Glomerular endothelial cell (primary cell): ENCODE measurements around the gene KRTAP5-6. TPM values are rescaled to one million over a fixed set of nuclear protein-coding genes. Genes with fewer than 3 reads are reported as not detected.

ENCODE experiments used
- DNase-seq: peaks from one replicate; pipeline ENCODE4 v3.0.0-alpha.2; 2011; ENCODE audit warnings: low read depth, low spot score; ENCODE audit errors: extremely low read depth
- total RNA-seq: library from RNA; depleted of rRNA; stranded (reverse); fragments of >200 nt; gene quantifications from 2 replicates; pipeline ENCODE4 v1.2.3, GENCODE V29; 2015

The KRTAP5-6 gene
- total RNA-seq, 1 donor from 2014 or later: not detected

DNA sequence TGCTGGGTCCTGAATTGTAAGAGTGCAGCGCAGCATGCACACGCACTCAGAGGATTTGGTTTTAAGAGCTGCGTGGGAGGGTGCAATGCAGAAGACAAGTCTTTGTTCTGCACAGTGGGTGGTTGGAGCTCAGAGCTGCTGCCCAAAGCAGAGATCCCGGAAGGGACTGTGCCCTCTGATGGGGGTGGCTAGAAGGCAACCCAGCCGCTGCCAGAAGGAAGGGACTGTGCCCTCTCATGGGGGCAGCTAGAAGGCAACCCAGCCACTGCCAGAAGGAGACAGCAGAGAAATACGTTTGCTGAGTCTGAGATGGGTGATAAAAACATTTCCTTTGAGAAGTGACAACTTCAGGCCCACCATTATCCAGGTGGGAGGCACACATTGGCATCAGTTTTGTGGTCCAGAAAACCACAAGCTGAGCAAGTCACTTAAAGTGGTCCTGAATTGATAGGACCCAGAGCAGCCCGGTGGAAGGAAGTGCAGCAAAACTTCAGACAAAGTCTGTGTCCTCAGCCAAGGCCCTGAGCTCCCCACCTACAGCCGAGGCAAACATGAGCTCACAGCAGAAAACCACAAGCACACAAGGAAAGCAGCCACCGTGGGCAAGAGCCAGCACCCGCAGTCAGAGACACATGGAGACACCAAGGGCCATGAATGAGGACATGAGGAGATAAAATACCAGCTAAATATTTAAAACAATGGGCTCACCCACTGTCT, 4.3 kb downstream of the KRTAP5-6 start:
- DNase-seq: no peak

DNA sequence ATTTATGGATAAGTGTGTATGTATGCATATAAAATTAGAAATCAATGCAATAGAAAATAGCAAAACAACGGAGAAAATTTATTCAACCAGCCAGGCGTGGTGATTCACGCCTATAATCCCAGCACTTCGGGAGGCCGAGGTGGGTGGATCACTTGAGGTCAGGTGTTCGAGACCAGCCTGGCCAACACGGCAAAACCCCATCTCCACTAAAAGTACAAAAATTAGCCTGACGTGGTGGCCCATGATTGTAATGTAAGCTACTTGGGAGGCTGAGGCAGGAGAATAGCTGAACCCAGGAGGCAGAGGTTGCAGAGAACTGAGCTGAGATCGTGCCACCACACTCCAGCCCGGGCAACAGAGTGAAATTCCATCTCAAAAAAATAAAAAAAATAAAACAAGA, 5.5 kb downstream of the KRTAP5-6 start:
- no peak for DNase-seq

DNA sequence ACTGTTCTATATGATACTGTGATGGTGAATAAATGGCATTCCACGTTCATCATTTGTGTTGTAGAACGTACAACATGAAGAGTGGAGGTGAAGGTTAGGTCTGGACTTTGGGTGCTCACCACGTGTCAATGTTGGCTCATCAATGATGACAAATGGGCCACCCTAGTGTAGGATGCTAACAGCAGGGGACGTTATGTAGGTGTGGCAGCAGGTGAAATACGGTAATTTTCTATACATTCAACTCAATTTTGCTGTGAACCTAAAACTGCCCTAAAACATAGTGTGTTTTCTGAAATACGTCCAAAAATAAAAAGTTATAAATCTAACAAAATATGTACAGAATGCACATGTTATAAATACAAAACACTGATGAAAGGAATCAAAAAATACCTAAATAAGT, 6.2 kb downstream of the KRTAP5-6 start:
- no peak for DNase-seq

DNA sequence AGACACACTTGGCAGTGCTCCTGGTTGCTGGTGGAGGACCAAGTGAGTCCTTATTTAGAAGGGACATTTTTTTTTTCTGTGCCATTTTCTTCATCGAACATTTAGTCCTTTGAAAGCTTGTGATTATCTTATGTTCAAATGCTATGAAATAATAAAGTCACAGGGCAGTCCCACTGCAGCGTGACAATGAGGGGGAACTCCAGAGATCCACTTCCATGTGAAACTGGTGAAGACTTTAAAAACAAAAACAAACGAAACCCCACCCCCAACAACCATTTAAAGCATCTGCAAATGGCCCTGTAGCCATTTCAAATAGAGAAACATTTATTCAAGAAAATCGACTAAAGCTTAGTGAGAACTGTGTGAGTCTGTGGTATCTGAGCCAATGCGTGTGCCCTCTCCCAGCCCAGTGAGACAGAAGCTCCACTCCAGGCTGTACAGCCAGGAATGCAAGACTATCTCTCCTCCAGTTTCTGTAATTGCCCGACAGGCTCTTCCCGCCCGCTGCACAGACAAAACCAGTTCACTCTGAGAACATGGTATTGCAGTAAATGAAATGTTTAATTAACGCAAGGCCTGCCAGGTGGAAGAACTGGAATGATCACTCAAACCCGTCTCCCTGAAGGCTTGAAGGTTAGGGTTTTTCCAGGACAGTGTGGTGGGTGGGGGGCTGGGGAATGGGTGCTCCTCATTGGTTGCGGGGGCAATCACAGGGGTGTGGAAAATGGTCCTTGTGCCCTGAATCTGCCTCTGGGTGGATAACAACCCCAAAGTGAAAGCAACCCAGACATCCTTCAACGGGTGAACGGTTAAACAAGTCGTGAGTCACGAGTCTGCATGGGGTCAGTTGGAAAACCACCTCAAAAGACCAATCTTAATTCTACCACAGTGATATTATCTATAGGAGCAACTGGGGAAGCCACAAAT, 8.4 kb downstream of the KRTAP5-6 start:
- DNase-seq: no peak

DNA sequence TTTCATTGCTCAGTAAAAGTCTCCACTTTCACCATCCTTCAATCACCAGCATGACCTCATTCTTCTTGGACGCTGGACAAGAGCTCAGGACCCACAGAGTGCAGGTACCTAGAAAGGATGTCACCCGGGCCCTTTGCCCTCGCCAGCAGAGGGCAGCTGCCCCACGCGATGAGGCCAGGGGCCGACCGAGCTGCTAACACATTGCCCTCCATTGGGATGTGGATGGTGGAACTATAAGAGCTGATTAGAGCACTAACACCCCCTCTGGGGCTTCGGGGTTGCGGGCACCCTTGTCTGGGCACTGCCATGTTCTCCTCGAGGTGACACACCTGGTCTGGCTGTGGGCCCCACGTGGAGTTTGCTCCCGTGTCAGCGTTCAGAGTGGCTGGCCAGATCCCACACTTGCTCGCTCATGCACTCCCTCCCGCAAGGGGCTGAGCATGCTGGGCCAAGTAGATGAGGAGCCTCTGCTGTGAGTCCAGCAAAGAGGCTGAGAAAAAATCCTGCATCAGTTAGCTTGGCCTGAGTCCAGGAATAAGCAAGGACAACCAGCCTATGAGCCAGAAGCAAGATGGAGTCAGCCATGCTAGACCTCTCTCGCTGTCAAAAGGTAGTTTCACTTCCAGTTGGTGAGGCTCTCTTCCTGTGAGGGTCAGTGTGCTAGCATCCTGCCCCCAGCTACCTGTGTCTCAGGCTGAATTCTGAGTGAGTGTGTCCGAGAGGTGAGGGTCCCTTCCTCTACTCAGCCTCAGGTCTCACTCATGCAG, 9.8 kb downstream of the KRTAP5-6 start:
- no peak for DNase-seq

DNA sequence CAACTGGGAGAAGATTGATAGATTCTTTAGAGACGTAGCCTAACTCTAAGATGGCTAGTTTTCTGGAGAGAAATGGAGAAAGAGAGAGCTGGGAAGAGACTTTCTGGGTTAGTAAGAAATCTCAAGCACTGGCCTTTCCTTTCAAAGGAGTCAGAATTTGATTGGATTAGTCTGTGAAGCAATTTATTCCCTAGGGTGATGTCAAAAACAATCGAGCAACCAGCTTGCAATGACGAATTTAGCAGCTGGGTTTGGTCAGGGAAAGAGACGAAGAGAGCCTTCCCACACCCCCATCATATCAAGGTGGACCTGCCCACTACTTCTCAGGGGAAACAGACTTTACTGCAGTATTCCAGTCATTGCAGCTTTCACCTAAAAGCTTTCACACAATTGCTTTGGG, 10.8 kb downstream of the KRTAP5-6 start:
- no peak for DNase-seq

DNA sequence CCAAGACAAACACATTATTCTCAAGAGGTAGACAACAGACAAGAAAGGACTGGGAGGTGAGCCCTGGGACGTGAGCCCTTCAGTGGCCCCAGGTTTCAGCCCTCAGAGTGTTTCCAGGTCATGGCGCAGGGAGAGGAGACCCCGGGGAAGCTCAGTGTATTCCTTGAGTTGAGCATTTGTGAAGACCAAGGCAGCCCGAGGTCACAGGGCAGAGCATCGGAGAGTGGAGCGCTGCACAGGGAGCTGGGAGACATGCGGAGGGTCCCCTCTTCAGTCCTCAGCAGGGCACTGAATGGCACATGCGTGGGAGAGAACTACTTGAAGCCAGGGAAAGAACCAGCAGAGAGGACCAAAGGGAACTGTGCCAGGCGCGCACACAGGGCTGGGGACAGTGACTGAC, 11.7 kb downstream of the KRTAP5-6 start:
- DNase-seq: no peak

DNA sequence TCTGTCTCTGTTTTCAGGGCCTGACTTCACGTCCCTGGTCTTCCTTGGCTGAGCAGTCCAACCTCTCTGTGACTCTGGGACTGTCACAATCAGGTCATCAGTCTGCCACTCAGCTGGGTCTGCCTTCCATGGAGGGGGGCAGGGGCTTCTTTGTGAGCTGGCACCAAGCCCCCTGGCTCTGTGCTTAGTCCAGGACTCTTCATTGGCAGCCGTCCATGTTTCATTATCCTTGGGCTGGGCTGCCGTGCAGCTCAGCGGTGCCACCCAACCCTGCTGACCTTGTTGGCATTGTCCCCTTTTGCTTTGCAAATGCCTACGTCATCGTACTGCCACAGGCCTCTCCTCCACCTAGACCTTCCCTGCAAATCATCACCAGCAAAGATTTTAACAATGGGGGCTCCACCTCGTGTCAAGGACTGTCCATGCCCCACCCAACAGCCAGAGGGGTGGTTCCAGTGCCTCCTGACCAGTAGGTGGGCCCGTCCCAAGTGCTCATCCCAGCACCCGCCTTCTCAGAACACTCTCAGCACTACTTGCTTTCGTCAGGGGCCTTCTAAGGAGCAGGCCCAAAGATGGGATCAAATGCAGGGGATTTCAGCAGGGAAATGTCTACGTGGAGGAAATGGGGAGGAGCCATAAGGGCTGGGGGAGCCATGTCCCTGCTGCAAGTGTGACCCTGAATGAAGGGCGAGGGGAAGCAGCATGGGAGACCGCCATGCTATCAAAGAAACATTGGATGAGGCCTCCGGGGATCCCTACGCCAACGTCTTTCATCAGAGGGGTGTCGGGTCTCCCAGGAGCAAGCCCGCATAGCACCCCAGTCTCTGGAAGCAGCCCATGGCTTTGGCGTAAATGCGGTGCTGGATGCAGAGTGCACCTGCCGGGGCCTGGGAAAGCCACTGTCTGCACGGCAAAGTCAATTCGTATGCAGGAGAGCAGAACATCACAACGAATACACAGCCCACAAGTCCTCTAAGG, 18.2 kb downstream of the KRTAP5-6 start:
- DNase-seq: no peak

DNA sequence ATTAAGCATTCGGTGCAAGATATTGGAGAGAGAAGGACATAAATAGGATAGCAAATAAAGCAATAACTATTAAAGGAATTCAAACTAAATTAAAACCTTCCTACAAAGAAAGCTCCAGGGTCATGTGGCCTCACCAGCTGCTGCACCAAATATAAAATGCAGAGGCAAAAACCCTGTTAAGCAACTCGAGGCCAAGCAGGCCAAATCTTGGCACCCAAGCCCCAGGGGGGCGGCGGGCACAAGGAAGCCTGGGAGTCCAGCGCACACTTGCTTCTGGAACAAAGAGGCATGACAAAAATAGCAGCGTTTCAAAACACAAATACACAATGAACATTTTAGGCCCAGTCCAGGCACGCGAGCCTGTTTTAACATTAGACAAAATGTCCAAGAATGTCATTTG, 20.8 kb downstream of the KRTAP5-6 start:
- DNase-seq: no peak

DNA sequence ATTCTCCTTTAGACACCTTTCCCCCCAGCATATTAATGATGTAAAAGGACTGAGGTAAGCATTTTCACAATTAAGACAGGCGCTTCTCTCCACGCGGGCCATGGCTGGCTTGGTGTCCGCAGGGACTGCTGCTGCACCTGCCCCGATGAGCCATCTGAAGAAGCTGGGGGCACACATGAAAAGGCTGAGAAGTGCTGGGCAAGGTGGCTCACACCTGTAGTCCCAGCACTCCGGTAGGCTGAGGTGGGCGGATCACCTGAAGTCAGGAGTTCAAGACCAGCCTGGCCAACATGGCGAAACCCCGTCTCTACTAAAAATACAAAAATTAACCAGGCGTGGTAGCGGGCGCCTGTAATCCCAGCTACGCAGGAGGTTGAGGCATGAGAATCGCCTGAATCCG, 21.3 kb downstream of the KRTAP5-6 start:
- DNase-seq: no peak

DNA sequence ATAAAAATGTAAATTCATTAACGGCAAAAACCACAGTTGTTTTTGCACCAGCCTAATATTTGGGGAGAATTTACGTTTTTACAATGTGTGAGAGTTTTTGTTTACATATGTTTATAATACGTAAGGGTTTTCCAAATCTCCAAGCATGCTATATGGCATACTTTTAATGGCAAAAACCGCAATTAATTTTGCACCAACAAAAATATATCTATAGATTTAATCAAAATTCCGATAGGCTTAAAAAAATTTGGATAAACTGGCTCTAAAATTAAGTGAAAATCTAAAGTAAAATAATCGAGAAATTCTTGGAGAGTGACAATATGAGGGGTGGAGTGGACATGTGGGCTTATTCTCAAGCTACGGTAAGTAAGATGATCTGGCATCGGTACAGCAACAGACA, 22.8 kb downstream of the KRTAP5-6 start:
- no peak for DNase-seq

DNA sequence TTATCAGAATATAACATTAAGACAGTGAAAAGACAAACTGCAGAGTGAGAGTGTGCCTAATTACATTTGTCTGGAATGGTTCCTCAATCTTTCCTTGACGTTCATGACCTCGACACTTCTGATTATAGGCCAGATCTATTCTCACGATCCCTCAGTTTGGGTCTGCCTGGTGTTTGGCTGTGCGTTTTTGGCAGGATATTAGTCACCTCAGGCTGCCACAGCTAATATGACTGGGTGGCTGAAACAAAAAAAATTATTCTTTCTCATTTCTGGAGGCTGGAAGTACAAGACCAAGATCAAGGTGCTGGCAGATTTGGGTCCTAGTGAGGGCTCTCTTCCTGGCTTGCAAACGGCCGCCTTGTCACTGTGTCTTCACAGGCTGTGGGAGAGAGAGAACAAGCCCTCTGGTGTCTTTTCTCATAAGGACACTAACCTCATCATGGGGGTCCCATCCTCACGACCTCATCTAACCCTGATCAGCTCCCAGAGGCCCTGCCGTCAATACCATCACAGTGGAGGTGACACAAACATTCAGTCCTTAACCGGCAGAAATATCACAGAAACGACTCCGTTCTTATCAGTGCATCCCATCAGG, 30.2 kb downstream of the KRTAP5-6 start:
- no peak for DNase-seq

DNA sequence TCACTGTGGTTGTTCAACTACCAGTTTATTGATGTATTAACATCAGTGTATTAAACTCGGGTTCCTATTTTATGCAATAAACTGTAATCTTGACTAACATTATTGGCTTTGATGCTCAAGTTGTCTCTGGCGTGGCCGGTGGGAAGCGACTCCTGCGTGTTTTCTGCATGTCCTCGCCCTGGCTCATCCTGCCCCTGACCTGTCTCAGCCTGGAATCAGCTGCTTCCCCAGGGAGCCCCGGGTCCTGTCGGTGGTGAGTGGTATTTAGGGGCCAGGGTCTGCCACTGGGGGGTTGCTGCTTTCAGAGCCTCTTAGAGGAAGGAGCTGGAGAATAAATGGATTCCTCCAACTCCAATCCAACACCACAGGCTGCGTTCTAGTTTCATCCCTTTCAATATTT, 30.9 kb downstream of the KRTAP5-6 start:
- no peak for DNase-seq

DNA sequence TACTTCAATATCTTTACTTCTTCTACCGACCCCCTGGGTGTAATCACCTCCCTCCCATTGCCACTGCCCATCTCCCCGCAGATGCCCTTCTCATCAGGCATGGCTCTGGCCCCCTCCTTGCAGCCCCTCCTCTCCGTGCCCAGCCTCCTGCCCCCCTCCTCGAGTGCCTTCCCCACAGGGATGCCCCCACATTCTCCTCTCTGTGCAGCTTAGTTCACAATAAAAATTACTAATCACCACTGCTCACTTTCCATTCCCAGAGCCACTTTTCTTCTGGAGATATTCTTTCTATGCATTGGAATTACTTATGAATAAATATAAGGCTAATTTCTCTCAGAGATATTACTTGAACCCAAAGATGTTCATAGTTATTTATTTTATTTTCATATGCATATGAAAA, 31.3 kb downstream of the KRTAP5-6 start:
- no peak for DNase-seq

DNA sequence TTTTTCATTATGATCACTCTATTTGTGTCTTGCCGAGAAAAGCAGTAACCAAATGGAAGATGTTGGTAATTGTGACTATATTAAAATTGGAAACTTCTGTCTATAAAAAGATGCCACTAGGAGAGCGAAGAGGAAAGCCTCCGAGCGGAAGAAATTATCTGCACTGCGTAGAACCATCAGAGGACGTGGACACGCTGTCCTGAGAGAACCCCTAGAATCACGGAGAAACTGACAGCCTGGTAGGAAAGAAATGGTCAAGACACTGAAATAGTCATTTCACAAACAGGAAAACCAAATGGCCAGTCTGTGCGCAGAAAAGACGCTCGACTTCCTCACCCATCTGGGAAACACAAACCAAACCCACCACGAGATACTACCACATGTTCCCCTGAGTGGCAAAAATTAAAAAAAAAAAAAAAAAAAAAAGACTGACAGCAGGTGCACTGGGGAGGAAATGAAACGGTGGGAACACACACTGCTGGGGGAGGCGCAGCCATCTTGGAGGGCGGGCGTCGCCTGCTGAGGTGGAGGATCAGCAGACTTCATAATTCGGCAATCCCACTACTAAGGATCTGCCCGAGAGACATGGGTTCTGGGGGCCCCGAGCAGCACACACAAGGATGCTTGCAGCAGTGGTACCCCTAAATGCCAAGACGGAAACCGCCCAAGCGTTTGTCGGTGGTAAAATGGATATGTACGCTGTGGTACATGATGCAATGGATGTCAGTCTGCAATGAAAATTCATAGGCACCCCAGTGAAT, 32.1 kb downstream of the KRTAP5-6 start:
- DNase-seq: no peak

DNA sequence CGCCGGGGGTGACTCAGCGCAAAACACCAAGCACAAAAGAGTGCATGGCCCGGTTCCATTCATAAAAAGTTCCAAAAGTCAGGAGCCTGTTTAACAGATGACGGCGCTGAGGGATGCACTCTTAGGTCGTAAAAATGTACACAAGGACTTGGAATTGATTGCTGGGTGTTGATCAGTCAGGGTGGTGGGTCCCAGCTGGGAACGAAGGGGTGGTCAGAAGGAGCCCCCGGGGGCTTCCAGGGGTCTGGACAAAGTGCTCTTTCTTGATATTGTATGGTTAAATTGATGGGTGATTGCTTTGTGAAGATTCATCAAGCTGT, 32.7 kb downstream of the KRTAP5-6 start:
- DNase-seq: no peak

DNA sequence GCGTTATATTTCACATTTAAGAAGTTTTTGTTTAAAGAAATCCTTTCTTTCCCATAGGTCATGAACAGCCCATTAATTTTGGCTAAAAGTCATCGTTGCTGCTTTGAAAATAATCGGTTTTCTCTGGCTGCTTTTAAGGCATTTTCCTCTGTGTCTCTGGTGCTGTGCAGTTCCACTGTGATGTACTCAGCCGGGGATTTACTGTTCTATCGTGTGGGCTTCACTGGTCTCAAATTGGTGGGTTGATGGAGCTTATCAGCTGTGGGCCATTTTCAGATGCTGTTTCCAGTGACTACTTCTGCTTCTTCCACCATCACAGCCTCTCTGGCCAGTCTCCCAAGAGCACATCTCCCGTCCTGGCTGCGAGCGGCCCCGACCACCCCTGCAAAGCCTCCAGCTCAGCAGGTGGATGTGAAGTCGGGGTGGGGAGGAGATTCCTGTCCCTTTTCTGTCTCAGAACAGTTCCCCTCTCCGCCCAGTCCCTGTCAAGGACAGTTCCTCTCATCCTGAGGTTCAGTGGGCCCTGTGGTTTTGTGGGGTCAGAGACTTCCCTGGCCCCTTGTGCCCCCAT, 33.1 kb downstream of the KRTAP5-6 start:
- DNase-seq: no peak

DNA sequence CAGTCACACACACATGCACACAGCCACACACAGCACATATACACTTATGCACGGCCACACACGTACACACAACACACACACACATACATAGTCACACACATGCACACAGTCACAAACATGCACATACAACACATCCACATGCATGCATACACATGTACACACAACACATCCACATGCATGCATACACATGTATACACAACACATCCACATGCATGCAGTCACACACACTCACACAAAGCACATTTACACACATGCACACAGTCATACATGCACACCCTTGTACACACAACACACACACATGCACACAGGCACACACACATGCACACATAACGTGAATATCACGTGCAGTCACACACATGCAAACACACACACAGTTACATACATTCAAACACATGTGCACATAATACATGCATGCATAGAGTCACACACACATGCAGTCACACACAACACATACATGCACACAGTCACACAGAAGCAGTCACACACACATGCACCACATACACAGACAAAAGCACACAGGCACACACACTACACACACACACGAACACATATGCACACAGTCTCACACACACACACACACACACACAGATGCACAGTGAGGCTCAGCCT, 34.6 kb downstream of the KRTAP5-6 start:
- no peak for DNase-seq
